COLO668 (cell line): ENCODE measurements around the gene S100A9.

ENCODE experiments used
- DNase-seq: peaks from one replicate; lab custom pipeline; 2025; ENCODE audit not compliant: unreplicated experiment; lab: John Stamatoyannopoulos, UW

S100A9 gene

GRCh38 chr1:153387001-153387400 lies 29.3 kb downstream of the S100A9 start:
- no peak for DNase-seq

GRCh38 chr1:153387785-153388184 lies 30.1 kb downstream of the S100A9 start:
- no peak for DNase-seq

- no peak for DNase-seq
Measured at GRCh38 chr1:153389401-153389800, 31.7 kb downstream of the S100A9 start.

- DNase-seq = no peak
Measured at GRCh38 chr1:153389973-153390879, 32.6 kb downstream of the S100A9 start.

- no peak for DNase-seq
Measured at GRCh38 chr1:153390938-153391710, 33.5 kb downstream of the S100A9 start, which contains the start of gene S100A8. Gene S100A8 (minus strand): TSS chr1:153391073. CDS start chr1:153390535, 538 bp downstream.

GRCh38 chr1:153392258-153392657 lies 34.6 kb downstream of the S100A9 start:
- DNase-seq = no peak

GRCh38 chr1:153392822-153393221 lies 35.2 kb downstream of the S100A9 start:
- DNase-seq = no peak

- no peak for DNase-seq
Measured at GRCh38 chr1:153393926-153394325, 36.3 kb downstream of the S100A9 start.

- no peak for DNase-seq
Measured at GRCh38 chr1:153394391-153394790, 36.7 kb downstream of the S100A9 start.

- no peak for DNase-seq
Measured at GRCh38 chr1:153395136-153395685, 37.6 kb downstream of the S100A9 start.

- DNase-seq = no peak
Measured at GRCh38 chr1:153395776-153396175, 38.1 kb downstream of the S100A9 start.

- DNase-seq = no peak
Measured at GRCh38 chr1:153396461-153396860, 38.8 kb downstream of the S100A9 start.

- DNase-seq = no peak
Measured at GRCh38 chr1:153397051-153397923, 39.6 kb downstream of the S100A9 start.

GRCh38 chr1:153397924-153398651 lies 40.4 kb downstream of the S100A9 start:
- no peak for DNase-seq

- DNase-seq = no peak
Measured at GRCh38 chr1:153399401-153400055, 41.9 kb downstream of the S100A9 start.

GRCh38 chr1:153400244-153400643 lies 42.6 kb downstream of the S100A9 start:
- peak; percentile 22 for DNase-seq

- DNase-seq = no peak
Measured at GRCh38 chr1:153401461-153401860, 43.8 kb downstream of the S100A9 start.

GRCh38 chr1:153402226-153402625 lies 44.6 kb downstream of the S100A9 start:
- no peak for DNase-seq

- DNase-seq = no peak
Measured at GRCh38 chr1:153403421-153404085, 45.9 kb downstream of the S100A9 start.
